B cell (primary cell): ENCODE data around the gene ST8SIA6. TPM values are rescaled to one million over a fixed set of nuclear protein-coding genes. Genes with fewer than 3 reads are reported as not detected.

Experiments
- ATAC-seq: fragments of 200-7000 bp; cut with Tn5 transposase; one replicate; pipeline ENCODE4 v1.10.0; 2021; ENCODE audit warnings: low read depth, mild to moderate bottlenecking, moderate number of reproducible peaks, moderate library complexity
- CTCF ChIA-PET: fragments of 350-600 bp; sonication (Branson Sonifier 250); formaldehyde crosslinking; loops from one replicate; lab custom pipeline; 2021; ENCODE audit warnings: antibody characterized with exemption, inconsistent platforms; lab: Charles Lee
- POLR2A ChIA-PET: fragments of 350-600 bp; sonication (Branson Sonifier 250); formaldehyde crosslinking; loops from one replicate; lab custom pipeline; 2021; ENCODE audit warnings: antibody characterized with exemption; lab: Charles Lee
- DNase-seq: peaks from one replicate; pipeline ENCODE4 v3.0.0; 2013
- H2AFZ ChIP-seq: 2 replicates; pipeline ENCODE4 v1.6.1; 2012; ENCODE audit warnings: mild to moderate bottlenecking, low read depth, low read length; ENCODE audit not compliant: insufficient read depth, poor library complexity, severe bottlenecking
- H3K27ac ChIP-seq, 2 donors: 1 replicate in 1 of 2; 2 replicates in 1 of 2; pipeline ENCODE4 v1.5.1; 2012 to 2013; ENCODE audit warnings: low read length in 2 of 2, mild to moderate bottlenecking in 2 of 2, moderate library complexity in 1 of 2
- H3K27me3 ChIP-seq, 4 experiments: fragments of 200-600 bp in 1 of 4; sonication (generic) in 1 of 4; replicated peaks in 1 of 4; 1 replicate in 2 of 4; 2 replicates in 2 of 4; pipeline versions ENCODE4 v1.6.1 to v1.7.0; 2013 to 2016; ENCODE audit warnings: low read length in 3 of 4, mild to moderate bottlenecking in 2 of 4, mixed read lengths in 1 of 4, moderate library complexity in 1 of 4; ENCODE audit not compliant: insufficient read depth in 4 of 4, control insufficient read depth in 3 of 4; ENCODE audit errors: control extremely low read depth in 1 of 4
- H3K36me3 ChIP-seq, 2 experiments: replicated peaks in 1 of 2; 1 replicate in 1 of 2; 2 replicates in 1 of 2; pipeline versions ENCODE4 v1.6.1 to v1.7.1; 2013; ENCODE audit warnings: low read length in 1 of 2; ENCODE audit not compliant: insufficient read depth in 2 of 2, control insufficient read depth in 1 of 2; ENCODE audit errors: control extremely low read depth in 1 of 2, extremely low read depth in 1 of 2
- H3K4me1 ChIP-seq, 2 donors: fragments of 200-600 bp in 1 of 2; sonication (generic) in 1 of 2; 1 replicate in 1 of 2; 2 replicates in 1 of 2; pipeline versions ENCODE4 v1.5.1 to v1.6.1; 2013 to 2017; ENCODE audit warnings: low read length in 2 of 2; ENCODE audit not compliant: control insufficient read depth in 2 of 2, insufficient read depth in 2 of 2
- H3K4me2 ChIP-seq: replicated peaks from 2 replicates; pipeline ENCODE3; 2012; ENCODE audit warnings: mild to moderate bottlenecking, low read depth, low read length; ENCODE audit not compliant: poor library complexity, severe bottlenecking
- H3K4me3 ChIP-seq, 5 experiments: fragments of 200-600 bp in 1 of 5; sonication (generic) in 1 of 5; 1 replicate in 3 of 5; 2 replicates in 2 of 5; pipeline versions ENCODE4 v1.5.1 to v1.7.0; 2011 to 2016; ENCODE audit warnings: low read length in 4 of 5, mild to moderate bottlenecking in 4 of 5, low read depth in 2 of 5, control low read depth in 1 of 5, moderate library complexity in 1 of 5; ENCODE audit not compliant: insufficient read depth in 1 of 5; ENCODE audit errors: control extremely low read depth in 1 of 5, extremely low read depth in 1 of 5
- H3K79me2 ChIP-seq: fragments of 200-600 bp; sonication (generic); one replicate; pipeline ENCODE4 v1.6.0; 2016; ENCODE audit warnings: low read length; ENCODE audit not compliant: control insufficient read depth, insufficient read depth
- H3K9ac ChIP-seq: fragments of 200-600 bp; sonication (generic); 2 replicates; pipeline ENCODE4 v1.6.1; 2017; ENCODE audit warnings: mild to moderate bottlenecking, low read length, moderate library complexity
- H3K9me3 ChIP-seq, 3 donors: one replicate each; pipeline versions ENCODE4 v1.6.1 to v1.7.1; 2013; ENCODE audit warnings: low read length in 2 of 3; ENCODE audit not compliant: control insufficient read depth in 2 of 3, insufficient read depth in 1 of 3; ENCODE audit errors: control extremely low read depth in 1 of 3
- H4K20me1 ChIP-seq: 2 replicates; pipeline ENCODE4 v1.6.0; 2012; ENCODE audit warnings: mild to moderate bottlenecking, low read length; ENCODE audit not compliant: insufficient read depth, control insufficient read depth, poor library complexity, severe bottlenecking
- H3K27ac Mint-ChIP-seq: one replicate; pipeline ENCODE4 v1.8.0; 2021; ENCODE audit warnings: mixed read lengths
- H3K27me3 Mint-ChIP-seq: one replicate; pipeline ENCODE4 v1.8.0; 2021; ENCODE audit warnings: mixed read lengths
- H3K4me1 Mint-ChIP-seq: one replicate; pipeline ENCODE4 v1.8.0; 2021; ENCODE audit warnings: mixed read lengths
- H3K4me3 Mint-ChIP-seq: one replicate; pipeline ENCODE4 v1.8.0; 2021; ENCODE audit warnings: mixed read lengths
- H3K9me3 Mint-ChIP-seq: one replicate; pipeline ENCODE4 v1.8.0; 2022; ENCODE audit warnings: mixed read lengths; ENCODE audit not compliant: insufficient read depth
- EZH2 ChIP-seq: IDR thresholded peaks from 2 replicates; pipeline ENCODE4 v1.6.1; 2012; ENCODE audit warnings: borderline replicate concordance, low read depth, mild to moderate bottlenecking, moderate library complexity, low read length; ENCODE audit not compliant: insufficient read depth, poor library complexity, severe bottlenecking
- WGBS: methylation state at CpG from one replicate; pipeline ENCODE4 v1.1.5; 2013; ENCODE audit warnings: missing lambda C conversion rate; ENCODE audit not compliant: insufficient coverage; 5-methylcytosine and 5-hydroxymethylcytosine counted together
- intact Hi-C: fragments of 100-400 bp; cut with micrococcal nuclease; formaldehyde crosslinking; loops from one replicate; pipeline ENCODE4 v1.10.0; 2022
- polyA plus RNA-seq: library from polyadenylated mRNA; depleted of rRNA; stranded (reverse); fragments of >200 nt; gene quantifications from 2 replicates; pipeline ENCODE4 v1.2.3, GENCODE V29; 2012
- total RNA-seq, 2 donors: library from RNA; stranded (reverse); fragments of 120-200 nt in 1 of 2; gene quantifications; 1 replicate in 1 of 2; 2 replicates in 1 of 2; pipeline versions ENCODE4 v1.2.3 to v1.2.4, GENCODE V29; 2013 to 2022
- TF ChIP-seq, protein P1 (sequence below): fragments of 200-600 bp; IDR thresholded peaks from one replicate; pipeline ENCODE4 v1.8.0; 2022; ENCODE audit warnings: antibody characterized with exemption, mild to moderate bottlenecking

Gene ST8SIA6
- total and polyA plus RNA-seq, 2 donors (not counting 1 experiment from before 2014, with no cell fraction given) = 0.04 TPM; not detected in 1

DNA sequence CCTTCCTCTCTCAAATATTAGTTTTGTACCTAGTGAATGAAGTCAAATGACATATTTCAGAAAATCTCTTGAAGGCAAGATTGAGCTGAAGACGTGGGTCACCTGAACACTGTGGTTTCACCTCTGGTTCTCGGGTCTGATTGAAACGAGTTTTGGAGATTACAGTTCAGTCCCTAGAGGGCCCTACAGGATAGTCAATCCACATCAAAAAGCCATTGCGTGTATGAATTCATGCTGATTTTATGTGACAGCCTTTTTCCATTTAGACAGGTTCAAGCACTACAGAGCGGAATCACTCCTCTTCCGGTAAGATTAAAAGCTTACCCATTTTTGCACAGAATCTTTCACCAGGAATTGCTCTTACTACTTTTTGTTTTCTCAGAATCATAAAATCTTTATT, 164.2 kb downstream of the ST8SIA6 start:
- no peak overlapping the region for H3K27ac ChIP-seq
- CTCF ChIA-PET = no interaction called here
- H3K4me2 ChIP-seq = no peak overlapping the region
- H3K27me3 Mint-ChIP-seq = peaks cover 18% of the 10 kb centered on the region
- no peak for ATAC-seq
- H3K4me3 Mint-ChIP-seq = no peak overlapping the region
- TF ChIP-seq, protein P1, sequence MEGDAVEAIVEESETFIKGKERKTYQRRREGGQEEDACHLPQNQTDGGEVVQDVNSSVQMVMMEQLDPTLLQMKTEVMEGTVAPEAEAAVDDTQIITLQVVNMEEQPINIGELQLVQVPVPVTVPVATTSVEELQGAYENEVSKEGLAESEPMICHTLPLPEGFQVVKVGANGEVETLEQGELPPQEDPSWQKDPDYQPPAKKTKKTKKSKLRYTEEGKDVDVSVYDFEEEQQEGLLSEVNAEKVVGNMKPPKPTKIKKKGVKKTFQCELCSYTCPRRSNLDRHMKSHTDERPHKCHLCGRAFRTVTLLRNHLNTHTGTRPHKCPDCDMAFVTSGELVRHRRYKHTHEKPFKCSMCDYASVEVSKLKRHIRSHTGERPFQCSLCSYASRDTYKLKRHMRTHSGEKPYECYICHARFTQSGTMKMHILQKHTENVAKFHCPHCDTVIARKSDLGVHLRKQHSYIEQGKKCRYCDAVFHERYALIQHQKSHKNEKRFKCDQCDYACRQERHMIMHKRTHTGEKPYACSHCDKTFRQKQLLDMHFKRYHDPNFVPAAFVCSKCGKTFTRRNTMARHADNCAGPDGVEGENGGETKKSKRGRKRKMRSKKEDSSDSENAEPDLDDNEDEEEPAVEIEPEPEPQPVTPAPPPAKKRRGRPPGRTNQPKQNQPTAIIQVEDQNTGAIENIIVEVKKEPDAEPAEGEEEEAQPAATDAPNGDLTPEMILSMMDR = no peak
- no peak for TF ChIP-seq EZH2
- no peaks in the 10 kb centered on the region for H3K27me3 ChIP-seq
- H3K36me3 ChIP-seq = no peaks in the 10 kb centered on the region
- H3K79me2 ChIP-seq = no peaks in the 10 kb centered on the region
- DNase-seq = no peak
- 33% methylated on average over 3 of the region's 6 CpGs for WGBS
- H3K4me1 Mint-ChIP-seq = no peaks in the 10 kb centered on the region
- no peak overlapping the region for H3K4me3 ChIP-seq
- intact Hi-C loops = no loop called here
- no peak overlapping the region for H3K9ac ChIP-seq
- H3K4me1 ChIP-seq = no peaks in the 10 kb centered on the region
- no peaks in the 10 kb centered on the region for H3K9me3 ChIP-seq
- POLR2A ChIA-PET = no interaction called here
- no peak overlapping the region for H2AFZ ChIP-seq
- no peaks in the 10 kb centered on the region for H4K20me1 ChIP-seq
- H3K27ac Mint-ChIP-seq = no peak overlapping the region
- no peaks in the 10 kb centered on the region for H3K9me3 Mint-ChIP-seq

DNA sequence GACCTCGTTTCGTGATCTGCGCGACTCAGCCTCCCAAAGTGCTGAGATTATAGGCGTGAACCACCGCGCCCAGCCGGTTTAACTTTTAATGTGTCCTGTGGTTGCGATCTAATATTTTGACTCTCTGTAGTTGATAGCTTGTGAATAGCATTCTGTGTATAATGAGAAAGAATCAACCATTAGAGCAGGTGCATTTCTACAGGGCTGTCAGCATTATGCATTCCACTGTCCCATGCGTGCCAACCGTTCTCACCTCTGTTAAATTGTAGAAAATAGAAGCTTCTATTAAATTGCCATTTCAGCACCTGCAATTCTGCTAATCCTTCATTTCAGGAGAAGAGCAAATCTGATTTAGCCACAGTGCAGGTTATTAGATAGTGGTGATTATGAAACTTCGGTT, 164.6 kb downstream of the ST8SIA6 start:
- H4K20me1 ChIP-seq = no peaks in the 10 kb centered on the region
- H3K79me2 ChIP-seq = no peaks in the 10 kb centered on the region
- no peak overlapping the region for H3K9ac ChIP-seq
- H3K27ac ChIP-seq = no peak overlapping the region
- Mint-ChIP-seq H3K4me1 (no peaks in the 10 kb centered on the region), H3K9me3 (no peaks in the 10 kb centered on the region), H3K27me3 (peaks cover 18% of the 10 kb centered on the region), H3K4me3 (no peak overlapping the region), H3K27ac (no peak overlapping the region)
- DNase-seq (no peak), ATAC-seq (no peak)
- 100% methylated on average over 8 of the region's 12 CpGs for WGBS
- no peaks in the 10 kb centered on the region for H3K4me1 ChIP-seq
- no peak overlapping the region for H2AFZ ChIP-seq
- no peak overlapping the region for H3K4me2 ChIP-seq
- intact Hi-C loops = no loop called here
- no peaks in the 10 kb centered on the region for H3K36me3 ChIP-seq
- no peaks in the 10 kb centered on the region for H3K27me3 ChIP-seq
- POLR2A ChIA-PET = no interaction called here
- no peaks in the 10 kb centered on the region for H3K9me3 ChIP-seq
- no peak for TF ChIP-seq EZH2
- TF ChIP-seq, protein P1 = no peak
- no peak overlapping the region for H3K4me3 ChIP-seq
- CTCF ChIA-PET = no interaction called here
